Activated T-helper 1 cell treated with anti-CD3 and anti-CD28 coated beads, Interleukin-12 subunit alpha, Interleukin-12 subunit beta, Interleukin-2, Interleukin-4 antibody, amounts not matched to agents 30 ng/mL and 10 ng/mL and 1 ng/mL, durations not matched to agents 14 hours and 24 hours and 36 hours (primary cell): ENCODE results near the gene CARD10. TPM values are rescaled to one million over a fixed set of nuclear protein-coding genes. Genes with fewer than 3 reads are reported as not detected.
"Not testable (repeated sequence)": the region's sequence is repeated elsewhere in the genome, so short reads cannot be mapped to it uniquely, and the experiment has no call there.

Experiments
- DNase-seq: peaks from one replicate; pipeline ENCODE4 v3.0.0; 2021; ENCODE audit warnings: low spot score
- H3K27ac Mint-ChIP-seq: one replicate; pipeline ENCODE4 v1.8.0; 2021; ENCODE audit warnings: mild to moderate bottlenecking, mixed read lengths
- H3K27me3 Mint-ChIP-seq: one replicate; pipeline ENCODE4 v1.8.0; 2022; ENCODE audit warnings: mild to moderate bottlenecking, moderate library complexity, mixed read lengths; ENCODE audit not compliant: insufficient read depth
- H3K36me3 Mint-ChIP-seq: one replicate; pipeline ENCODE4 v1.8.0; 2021; ENCODE audit warnings: low read depth, mixed read lengths
- H3K4me1 Mint-ChIP-seq: one replicate; pipeline ENCODE4 v1.8.0; 2021; ENCODE audit warnings: low read depth, mixed read lengths
- H3K4me3 Mint-ChIP-seq: one replicate; pipeline ENCODE4 v1.8.0; 2021; ENCODE audit warnings: mild to moderate bottlenecking, moderate library complexity, mixed read lengths
- H3K9me3 Mint-ChIP-seq: one replicate; pipeline ENCODE4 v1.8.0; 2021; ENCODE audit warnings: mixed read lengths
- intact Hi-C: fragments of 100-400 bp; cut with micrococcal nuclease; formaldehyde crosslinking; loops from one replicate; pipeline ENCODE4 v1.15.1; 2024
- total RNA-seq: library from RNA; stranded (reverse); gene quantifications from 2 replicates; pipeline ENCODE4 v1.2.3, GENCODE V29; 2022

Gene CARD10
- total RNA-seq, 1 donor from 2014 or later: not detected

DNA sequence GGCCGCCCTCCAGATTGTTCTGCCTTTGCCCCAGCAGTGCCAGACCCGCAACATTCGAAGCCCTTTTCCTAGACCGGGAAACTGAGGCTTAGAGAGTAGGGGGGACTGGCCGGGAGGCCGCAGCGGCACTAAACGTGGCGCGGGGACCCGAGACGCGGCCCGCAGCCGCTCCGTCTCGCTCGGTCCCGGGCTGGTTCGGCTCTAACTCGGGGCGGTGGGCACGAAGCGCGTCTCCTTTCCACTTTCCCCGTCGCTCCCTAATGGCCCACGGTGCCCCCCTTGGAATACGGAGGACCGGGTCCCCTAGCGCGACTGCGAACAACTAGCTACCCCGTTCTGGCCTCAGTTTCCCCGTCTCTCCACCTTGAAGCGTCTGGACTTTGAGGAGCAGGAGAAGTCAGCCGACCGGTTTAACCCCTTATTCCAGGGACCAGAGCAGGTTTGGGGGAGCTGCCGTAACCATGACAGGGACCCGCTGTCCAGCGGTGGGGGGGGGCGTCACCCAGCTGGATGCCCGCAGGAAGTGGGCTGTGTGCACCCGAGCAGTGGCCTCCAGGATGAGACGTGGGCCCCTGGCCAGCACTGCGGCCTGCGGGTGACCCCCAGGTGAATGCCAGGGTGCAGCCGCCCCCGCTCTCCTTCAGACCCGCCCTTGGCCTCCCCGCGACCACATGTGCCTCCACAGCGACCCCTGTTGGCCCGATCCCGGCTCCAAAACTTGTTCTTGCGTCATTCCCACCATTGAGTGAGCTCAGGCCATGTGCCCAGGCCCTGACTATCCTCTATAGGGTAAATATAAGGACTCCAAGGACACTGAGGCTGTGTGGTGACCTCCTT lies 42.2 kb upstream of the CARD10 start:
- Mint-ChIP-seq H3K27ac (peak overlapping the region; percentile 19), H3K36me3 (peaks cover 2% of the 10 kb centered on the region), H3K9me3 (no peaks in the 10 kb centered on the region), H3K4me1 (peaks cover 40% of the 10 kb centered on the region), H3K27me3 (peaks cover 44% of the 10 kb centered on the region), H3K4me3 (peak overlapping the region; percentile 67)
- intact Hi-C loops: loop anchor here (1.0 kb wide), 1 partner anchor 23 kb away; no protein-coding TSS in a partner anchor
- peak; percentile 58 for DNase-seq

DNA sequence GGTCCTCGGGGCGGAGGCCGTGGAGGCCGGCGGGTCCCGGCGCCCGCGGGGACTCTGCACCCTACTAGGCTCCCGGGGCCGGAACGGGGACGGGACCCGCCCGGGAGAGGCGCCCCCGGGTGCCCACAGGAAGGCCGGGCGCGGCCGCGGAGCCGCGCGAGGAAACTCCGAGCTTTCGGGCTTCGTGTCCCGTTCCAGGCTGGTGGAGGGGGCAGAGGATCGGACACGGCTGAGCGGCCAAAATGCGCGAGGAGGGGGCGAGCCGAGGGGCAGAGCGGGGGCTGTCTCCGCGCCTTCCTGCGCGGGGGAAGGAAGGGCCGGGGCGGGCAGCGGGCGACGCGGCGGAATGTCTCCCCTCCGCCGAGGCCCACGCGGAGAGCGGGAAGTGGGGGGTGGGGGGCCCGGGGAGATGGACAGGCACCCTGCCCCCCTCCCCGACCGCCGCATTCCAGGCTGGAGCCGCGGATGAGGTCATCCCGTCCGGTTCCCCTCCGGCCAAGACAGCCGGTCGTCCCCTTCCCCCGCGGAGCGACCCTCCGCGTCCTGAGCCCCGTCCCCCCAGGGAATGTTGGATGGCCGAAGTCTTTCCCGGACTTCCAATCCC lies 41.5 kb upstream of the CARD10 start:
- H3K27ac Mint-ChIP-seq: no peak overlapping the region
- intact Hi-C loops: loop anchor here (1.0 kb wide), 1 partner anchor 22 kb away; no protein-coding TSS in a partner anchor
- peak overlapping the region; percentile 33 for H3K4me3 Mint-ChIP-seq
- peaks cover 50% of the 10 kb centered on the region for H3K27me3 Mint-ChIP-seq
- peaks cover 2% of the 10 kb centered on the region for H3K36me3 Mint-ChIP-seq
- H3K9me3 Mint-ChIP-seq: no peaks in the 10 kb centered on the region
- DNase-seq: no peak
- peaks cover 35% of the 10 kb centered on the region for H3K4me1 Mint-ChIP-seq

DNA sequence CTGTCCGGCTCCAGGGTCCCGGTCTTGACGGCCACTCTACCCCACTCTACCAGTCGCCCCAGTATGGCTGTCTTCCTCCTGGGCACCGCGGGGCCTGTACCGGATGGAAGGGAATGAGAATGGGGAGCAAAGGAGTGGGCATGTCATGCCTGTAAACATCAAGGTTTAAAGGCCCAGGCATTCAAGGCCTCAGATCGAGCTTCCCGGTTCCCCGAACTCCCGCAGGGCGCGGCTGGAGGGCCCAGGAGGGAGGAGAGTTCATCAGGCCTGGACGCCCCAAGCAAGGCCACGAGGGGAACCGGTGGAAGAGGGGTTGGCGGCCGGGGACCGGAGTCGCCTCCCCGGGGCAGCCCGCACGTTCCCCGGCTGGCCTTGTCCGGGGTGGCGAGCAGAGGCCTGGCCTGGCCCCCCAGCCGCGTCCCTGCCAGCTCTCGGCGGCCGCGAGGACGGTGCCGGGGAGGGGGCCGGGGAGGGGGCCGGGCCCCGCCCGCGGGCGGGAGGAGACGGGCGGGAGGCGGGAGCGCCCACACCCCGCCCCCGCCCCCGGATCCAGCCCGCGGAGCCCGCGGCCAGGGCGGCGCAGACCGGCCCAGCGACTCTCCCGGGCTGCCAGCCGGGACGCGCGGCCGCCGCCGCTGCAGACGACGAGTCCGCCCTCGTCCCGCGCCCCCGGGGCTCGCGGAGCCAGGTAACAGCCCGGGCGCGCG lies 40.8 kb upstream of the CARD10 start, which contains the start of gene CDC42EP1:
Gene CDC42EP1, plus strand, starts transcription at position 580 of the 707 bp plus-strand sequence. CDS start 5,870 bp downstream, outside the sequence.
- H3K27me3 Mint-ChIP-seq: peaks cover 57% of the 10 kb centered on the region

DNA sequence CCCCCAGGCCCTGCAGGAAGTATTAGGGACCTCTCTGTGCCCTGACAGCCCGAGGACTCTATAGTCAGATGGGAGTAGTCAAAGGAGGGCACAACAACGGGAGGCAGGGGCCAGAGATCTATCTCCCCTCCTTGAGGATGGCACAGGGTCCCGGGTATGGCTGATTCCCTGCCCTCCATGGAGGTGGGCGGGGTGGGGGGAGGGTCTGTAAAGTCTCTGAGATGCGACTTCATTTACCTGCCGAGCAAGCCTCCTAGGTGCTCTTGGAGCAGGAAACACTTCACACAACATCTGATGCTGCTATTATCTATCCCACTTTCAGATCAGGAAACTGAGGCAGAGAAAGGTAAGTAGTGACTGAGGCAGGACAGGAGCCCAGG lies 40.3 kb upstream of the CARD10 start:
- no peak for DNase-seq
- no peak overlapping the region for H3K4me3 Mint-ChIP-seq
- no peak overlapping the region for H3K27ac Mint-ChIP-seq
- peaks cover 2% of the 10 kb centered on the region for H3K36me3 Mint-ChIP-seq
- no peaks in the 10 kb centered on the region for H3K9me3 Mint-ChIP-seq
- intact Hi-C loops: no loop called here
- peaks cover 34% of the 10 kb centered on the region for H3K4me1 Mint-ChIP-seq
- peaks cover 57% of the 10 kb centered on the region for H3K27me3 Mint-ChIP-seq

More for the DNA sequence above, 40.8 kb upstream of the CARD10 start, which contains the start of gene CDC42EP1:
- Mint-ChIP-seq H3K4me3 (peak within 1 kb of the TSS; percentile 67), H3K27ac (no peak within 1 kb of the TSS), H3K4me1 (peaks cover 34% of the 10 kb centered on the region), H3K36me3 (peaks cover 2% of the 10 kb centered on the region), H3K9me3 (no peaks in the 10 kb centered on the region)
- DNase-seq: no peak
- intact Hi-C loops: no loop called here

DNA sequence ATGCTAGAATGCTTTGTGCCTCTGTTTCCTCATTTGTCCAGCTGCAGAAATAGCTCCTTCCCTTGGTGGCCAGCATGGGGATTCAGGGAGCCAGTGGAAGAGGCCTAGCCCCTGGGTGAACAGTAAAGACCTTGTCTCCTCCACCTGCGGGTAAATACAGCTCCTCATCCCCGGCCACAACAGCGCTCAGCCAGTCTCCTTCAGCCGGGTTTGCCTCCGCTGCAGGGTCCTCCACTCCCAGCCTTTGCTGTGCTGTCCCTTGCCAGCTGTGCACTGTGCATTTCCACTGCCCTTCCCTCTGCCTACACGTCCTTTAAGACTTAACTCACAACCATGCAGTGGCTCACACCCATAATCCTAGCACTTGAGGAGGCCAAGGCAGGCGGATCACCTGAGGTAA lies 39.6 kb upstream of the CARD10 start:
- intact Hi-C loops: no loop called here
- Mint-ChIP-seq H3K4me3 (no peak overlapping the region), H3K27me3 (peaks cover 58% of the 10 kb centered on the region), H3K9me3 (no peaks in the 10 kb centered on the region), H3K4me1 (peaks cover 30% of the 10 kb centered on the region), H3K36me3 (peaks cover 2% of the 10 kb centered on the region), H3K27ac (no peak overlapping the region)
- no peak for DNase-seq

DNA sequence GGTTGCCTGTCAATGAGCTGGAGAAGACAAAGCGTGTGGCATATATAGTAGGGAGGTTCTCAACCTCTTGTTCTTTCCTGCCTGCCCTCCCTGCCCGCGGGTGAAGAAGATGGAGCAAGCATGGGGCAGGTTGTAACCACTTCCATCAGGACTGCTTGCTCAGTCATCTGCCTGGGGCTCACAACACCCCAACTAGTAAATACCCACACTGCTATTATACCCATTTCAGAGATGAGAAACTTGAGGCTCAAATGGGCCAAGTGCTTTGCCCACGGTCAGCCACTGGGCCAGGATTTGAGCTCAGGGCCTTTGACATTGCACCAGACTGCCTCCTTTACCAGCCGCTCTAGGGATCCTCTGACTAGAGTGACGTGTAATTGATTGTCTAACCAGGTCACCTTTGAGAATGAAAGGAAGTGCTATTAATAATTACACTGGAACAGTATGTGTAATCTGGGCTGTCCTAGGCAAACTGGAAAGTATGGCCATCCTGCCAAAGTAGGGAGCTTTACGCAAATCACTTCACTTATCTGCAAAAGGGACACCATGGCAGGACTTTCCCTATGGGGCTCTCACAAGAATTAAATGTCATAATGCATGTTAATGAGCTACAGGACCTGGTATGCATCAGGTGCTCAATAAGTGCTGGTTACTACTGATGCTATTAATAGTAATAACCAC lies 38.2 kb upstream of the CARD10 start:
- Mint-ChIP-seq H3K4me1 (peaks cover 22% of the 10 kb centered on the region), H3K4me3 (no peak overlapping the region), H3K36me3 (peaks cover 2% of the 10 kb centered on the region), H3K27ac (no peak overlapping the region), H3K9me3 (no peaks in the 10 kb centered on the region), H3K27me3 (peaks cover 59% of the 10 kb centered on the region)
- DNase-seq: no peak
- intact Hi-C loops: loop anchor here (2.0 kb wide), 1 partner anchor 15 kb away; no protein-coding TSS in a partner anchor

DNA sequence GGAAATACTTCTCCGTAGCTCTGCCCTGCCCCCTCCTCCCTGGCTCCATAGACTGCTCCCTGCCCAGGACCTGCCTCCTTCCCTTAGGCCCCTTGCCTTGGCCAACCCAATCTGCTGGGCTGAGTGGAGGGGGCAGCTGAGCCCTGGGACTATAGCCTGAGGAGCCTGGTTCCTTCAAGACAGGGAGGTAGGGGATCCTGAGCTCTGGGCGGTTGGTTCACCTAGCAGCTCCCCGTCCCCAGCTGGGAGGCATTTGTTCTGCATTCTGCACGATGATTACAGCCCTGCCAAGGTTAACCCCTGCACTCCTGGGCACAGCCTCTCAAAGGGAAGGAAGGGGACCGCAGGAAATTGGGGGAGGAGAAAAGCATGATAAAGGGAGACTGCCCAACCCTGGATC lies 37.5 kb upstream of the CARD10 start:
- Mint-ChIP-seq H3K4me1 (peaks cover 15% of the 10 kb centered on the region), H3K9me3 (no peaks in the 10 kb centered on the region), H3K36me3 (peaks cover under 1% of the 10 kb centered on the region), H3K27ac (no peak overlapping the region), H3K27me3 (peaks cover 57% of the 10 kb centered on the region), H3K4me3 (no peak overlapping the region)
- intact Hi-C loops: loop anchor here (2.0 kb wide), 1 partner anchor 16 kb away; no protein-coding TSS in a partner anchor
- DNase-seq: no peak

DNA sequence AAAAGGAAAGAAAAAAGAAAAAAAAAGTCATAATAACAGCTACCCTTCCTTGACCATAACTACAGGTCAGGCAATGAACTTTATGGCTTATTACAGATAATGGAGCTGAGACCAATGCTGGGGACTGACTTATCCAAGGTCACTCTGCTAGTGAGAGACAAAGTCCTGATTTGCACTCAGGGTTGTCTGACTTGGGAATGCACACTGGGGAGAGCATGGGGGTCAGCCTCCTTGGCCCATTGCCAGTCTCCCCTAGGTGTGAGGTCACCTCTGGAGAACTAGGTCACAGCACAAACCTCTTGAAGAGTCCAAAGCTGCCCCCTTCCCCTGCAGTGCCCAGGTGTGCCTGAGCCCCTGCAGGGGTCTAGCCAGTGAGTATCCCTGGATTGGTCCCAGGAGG lies 35.8 kb upstream of the CARD10 start:
- peaks cover 10% of the 10 kb centered on the region for H3K4me1 Mint-ChIP-seq
- no peak overlapping the region for H3K27ac Mint-ChIP-seq
- intact Hi-C loops: no loop called here
- no peaks in the 10 kb centered on the region for H3K36me3 Mint-ChIP-seq
- no peak overlapping the region for H3K4me3 Mint-ChIP-seq
- DNase-seq: no peak
- H3K27me3 Mint-ChIP-seq: peaks cover 56% of the 10 kb centered on the region
- H3K9me3 Mint-ChIP-seq: no peaks in the 10 kb centered on the region

DNA sequence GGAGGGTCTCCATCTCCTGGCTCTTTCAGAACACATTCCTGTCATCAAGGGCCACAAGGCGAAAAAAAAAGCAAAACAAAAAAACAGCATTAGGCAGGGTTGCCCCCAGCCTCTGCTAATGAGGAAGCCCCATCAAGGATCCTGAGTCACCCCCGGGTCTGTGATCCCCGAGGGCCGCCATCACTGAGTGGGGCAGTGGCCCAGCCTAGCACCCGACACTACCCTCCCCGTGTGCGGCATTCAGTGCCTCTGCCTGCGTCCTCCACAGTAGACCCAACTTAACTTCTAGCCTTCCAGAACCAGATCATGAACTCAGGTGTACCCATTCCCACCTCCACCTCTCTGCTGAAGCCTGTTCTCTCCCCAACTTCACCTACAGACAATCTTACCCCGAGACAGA lies 34.5 kb upstream of the CARD10 start:
- Mint-ChIP-seq H3K9me3 (no peaks in the 10 kb centered on the region), H3K36me3 (no peaks in the 10 kb centered on the region), H3K27me3 (peaks cover 45% of the 10 kb centered on the region), H3K4me3 (no peak overlapping the region), H3K27ac (no peak overlapping the region), H3K4me1 (peaks cover 10% of the 10 kb centered on the region)
- DNase-seq: no peak
- intact Hi-C loops: no loop called here

DNA sequence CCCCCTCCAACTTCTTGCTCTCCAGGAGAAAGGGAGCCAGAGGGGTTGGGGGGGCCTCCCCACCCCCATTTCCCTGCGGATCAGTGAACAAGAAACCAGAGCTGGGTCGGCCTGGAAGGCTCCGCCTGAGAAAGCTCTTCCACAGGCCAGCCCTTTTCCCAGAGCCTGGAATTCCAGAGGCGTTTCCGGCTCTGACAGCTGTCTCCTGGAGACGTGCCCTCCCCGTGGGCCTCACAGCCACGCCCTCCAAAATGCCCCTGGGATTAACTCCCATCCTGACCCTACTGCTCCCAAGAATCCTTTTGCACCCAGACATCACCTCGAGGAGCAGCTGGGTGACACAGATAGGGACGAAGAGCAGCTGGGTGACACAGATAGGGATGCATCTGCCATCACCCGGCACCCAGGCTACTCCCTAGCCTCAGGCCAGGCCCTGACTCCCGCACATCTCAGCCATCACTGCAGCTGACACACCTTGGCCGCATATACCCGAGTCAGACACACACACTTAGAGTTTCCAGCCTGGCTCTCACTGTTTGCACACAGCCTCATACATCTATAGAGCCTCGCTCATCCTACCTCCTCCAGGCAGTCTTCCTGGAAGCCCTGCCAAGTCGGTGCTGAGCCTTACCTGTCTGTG lies 33.4 kb upstream of the CARD10 start:
- Mint-ChIP-seq H3K4me1 (peaks cover 10% of the 10 kb centered on the region), H3K36me3 (no peaks in the 10 kb centered on the region), H3K4me3 (no peak overlapping the region), H3K9me3 (no peaks in the 10 kb centered on the region), H3K27ac (no peak overlapping the region), H3K27me3 (peaks cover 35% of the 10 kb centered on the region)
- intact Hi-C loops: no loop called here
- no peak for DNase-seq

DNA sequence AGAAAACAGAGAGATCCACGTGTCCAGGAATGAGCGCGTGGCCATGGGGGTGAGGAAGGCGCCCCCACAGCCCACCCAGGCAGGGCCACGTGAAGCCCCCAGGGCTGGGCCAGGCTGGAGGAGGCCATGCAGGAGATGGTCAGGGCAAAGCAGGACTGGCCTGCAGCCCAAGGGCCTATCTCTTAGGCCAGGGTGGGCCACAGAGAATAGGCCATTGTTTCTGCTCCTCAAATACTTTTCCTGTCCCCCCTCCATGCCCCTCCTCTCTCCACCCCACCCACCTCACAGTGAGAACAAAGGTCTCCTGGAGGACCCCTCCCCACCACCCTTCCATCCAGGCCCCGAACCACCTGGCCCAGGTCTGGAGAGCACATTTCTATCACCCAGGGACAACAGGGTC lies 32.8 kb upstream of the CARD10 start:
- intact Hi-C loops: no loop called here

DNA sequence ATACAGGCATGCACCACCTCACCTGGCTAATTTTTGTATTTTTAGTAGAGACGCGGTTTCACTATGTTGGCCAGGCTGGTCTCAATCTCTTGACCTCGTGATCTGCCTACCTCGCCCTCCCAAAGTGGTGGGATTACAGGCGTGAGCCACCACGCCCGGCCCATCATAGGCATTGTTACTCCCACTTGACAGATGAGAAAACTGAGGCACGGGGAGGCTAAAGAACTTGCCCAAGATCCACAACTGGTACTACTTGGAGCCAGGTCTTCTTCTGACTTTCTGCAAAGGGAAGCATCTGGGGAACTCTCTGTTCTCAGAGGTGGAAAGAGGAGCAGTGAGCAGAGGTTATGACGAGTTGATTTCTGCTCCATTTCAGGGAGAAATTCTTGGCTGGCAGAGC lies 31.7 kb upstream of the CARD10 start:
- H3K9me3 Mint-ChIP-seq, H3K36me3 Mint-ChIP-seq, H3K27ac Mint-ChIP-seq, H3K4me3 Mint-ChIP-seq, DNase-seq, H3K4me1 Mint-ChIP-seq, intact Hi-C loops: not testable (repeated sequence)
- H3K27me3 Mint-ChIP-seq: peaks cover 24% of the 10 kb centered on the region

More for the DNA sequence above, 32.8 kb upstream of the CARD10 start:
- no peaks in the 10 kb centered on the region for H3K36me3 Mint-ChIP-seq
- no peak overlapping the region for H3K4me3 Mint-ChIP-seq
- no peak overlapping the region for H3K27ac Mint-ChIP-seq
- H3K4me1 Mint-ChIP-seq: peaks cover 3% of the 10 kb centered on the region
- peaks cover 29% of the 10 kb centered on the region for H3K27me3 Mint-ChIP-seq
- DNase-seq: no peak
- H3K9me3 Mint-ChIP-seq: no peaks in the 10 kb centered on the region
